GM18502 (cell line): Measurements from ENCODE around the gene ZNF585A.

ENCODE experiments used
- ATAC-seq: cut with Tn5 transposase; IDR thresholded peaks from one replicate; pipeline ENCODE4 v1.9.1; 2021; ENCODE audit warnings: mild to moderate bottlenecking; ENCODE audit not compliant: unreplicated experiment, poor library complexity

ZNF585A gene

DNA sequence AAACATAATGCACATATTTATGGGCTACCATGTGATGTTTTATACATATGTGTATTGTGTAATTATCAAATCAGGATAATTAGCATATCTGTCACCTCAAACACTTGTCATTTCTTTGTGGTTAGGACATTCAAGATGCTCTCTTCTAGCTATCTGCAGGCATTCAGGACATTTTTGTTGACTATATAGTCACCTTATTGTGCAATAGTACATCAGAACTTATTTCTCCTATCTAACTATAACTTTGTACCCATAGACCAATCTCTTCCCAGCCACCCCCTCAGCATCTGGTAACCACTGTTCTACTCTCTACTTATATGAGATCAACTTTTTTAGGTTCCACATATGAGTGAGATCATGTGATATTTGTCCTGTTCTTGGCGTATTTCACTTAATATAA is 73.9 kb downstream of the ZNF585A start:
- no peak for ATAC-seq

DNA sequence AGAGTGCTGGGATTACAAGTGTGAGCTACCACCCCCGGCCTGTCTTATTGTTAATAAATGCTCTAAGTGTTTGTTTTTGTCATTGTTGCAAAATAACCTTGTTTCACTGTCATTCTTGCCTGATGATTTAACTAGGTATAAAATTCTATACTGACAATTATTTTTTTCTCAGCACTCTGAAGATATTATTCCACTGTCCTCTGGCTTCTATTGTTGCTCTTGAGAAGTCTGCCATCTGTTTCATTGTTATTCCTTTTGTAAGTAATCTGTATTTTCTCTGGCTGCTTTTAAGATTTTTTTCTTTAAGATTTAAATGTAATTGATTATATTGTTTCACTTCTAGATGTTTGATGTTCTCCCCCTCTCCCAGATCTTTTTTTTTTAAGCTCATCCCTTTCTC is 76.6 kb downstream of the ZNF585A start:
- ATAC-seq: no peak
